K562 treated with DMSO at 1 percent for 4 hours (cell line): ENCODE measurements around the gene CTIF. TPM values are rescaled to one million over a fixed set of nuclear protein-coding genes. Genes with fewer than 3 reads are reported as not detected.

Experiments used
- total RNA-seq: library from RNA; unstranded; fragments of 300-600 nt; gene quantifications from 2 replicates; pipeline ENCODE4 v1.2.3, GENCODE V29; 2022; ENCODE audit not compliant: insufficient read depth

The CTIF gene
- 3.5 and 4.7 TPM in 2 replicates for total RNA-seq

DNA sequence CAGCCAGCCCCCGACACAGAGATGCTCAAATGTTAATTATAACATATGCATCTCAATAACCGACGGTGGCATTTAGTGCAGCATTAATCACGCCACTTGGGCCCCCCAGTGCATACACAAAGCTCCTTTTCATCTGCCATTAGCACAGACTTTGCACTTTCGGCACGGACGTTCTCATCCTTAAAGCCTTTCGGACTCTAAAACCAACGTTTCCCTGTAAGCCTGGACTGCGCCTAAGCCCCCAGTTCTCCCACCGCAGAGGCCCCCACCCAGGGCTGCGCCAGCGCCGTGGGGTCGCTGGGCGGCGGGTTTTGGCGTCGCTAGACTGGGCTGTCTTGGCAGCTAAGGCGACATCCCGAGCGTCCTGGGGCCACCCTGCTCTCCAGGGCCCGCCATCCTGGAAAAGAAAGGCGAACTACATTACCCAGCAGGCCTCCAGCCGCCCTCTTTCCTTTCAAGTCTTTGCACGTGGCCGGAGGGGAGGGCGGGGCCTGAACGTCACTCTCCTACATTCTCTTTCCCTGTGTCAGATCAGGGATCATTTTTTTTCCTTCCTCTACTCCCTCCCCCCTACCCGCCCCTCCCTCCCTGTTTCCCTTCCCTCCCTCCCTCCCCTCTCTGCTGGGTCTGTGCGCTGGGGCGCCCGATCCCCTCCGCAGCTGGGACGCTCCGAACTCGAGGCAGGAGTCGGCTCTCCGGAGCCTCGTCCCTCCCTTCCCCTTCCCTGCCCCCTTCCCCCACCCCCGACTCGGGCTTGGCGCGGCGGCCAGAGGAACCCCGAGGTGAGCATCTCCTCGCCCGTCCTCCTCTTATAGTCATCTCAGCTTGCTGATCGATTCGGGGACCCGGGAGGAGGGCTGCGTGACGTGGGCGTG, at the start of gene CTIF:
Gene CTIF (plus strand): TSS at position 501 of the 875 bp plus-strand sequence. CDS start 80,535 bp downstream, outside the sequence.

Other genes starting within 250 kb of the CTIF start
- gene ZBTB7C, start 129.6 kb upstream of the CTIF start, total RNA-seq = not detected in 2 replicates